Suprapubic skin (tissue), 4 donors: Measurements from ENCODE around the gene MALRD1. TPM values are rescaled to one million over a fixed set of nuclear protein-coding genes. Genes with fewer than 3 reads are reported as not detected.

Source experiments
- DNase-seq, 2 donors: peaks; one replicate each; pipeline ENCODE4 v3.0.0-alpha.2; 2019; ENCODE audit warnings: low spot score in 2 of 2
- H3K27ac ChIP-seq: fragments of 200-600 bp; sonication (generic); one replicate; pipeline ENCODE4 v1.5.1; 2019
- H3K27me3 ChIP-seq: fragments of 200-600 bp; sonication (generic); one replicate; pipeline ENCODE4 v1.5.1; 2019
- H3K36me3 ChIP-seq: fragments of 200-600 bp; sonication (generic); one replicate; pipeline ENCODE4 v1.5.1; 2019
- H3K4me1 ChIP-seq: fragments of 200-600 bp; sonication (generic); one replicate; pipeline ENCODE4 v1.5.1; 2019
- H3K4me3 ChIP-seq: fragments of 200-600 bp; sonication (generic); one replicate; pipeline ENCODE4 v1.5.1; 2019; ENCODE audit warnings: mild to moderate bottlenecking
- H3K9me3 ChIP-seq: fragments of 200-600 bp; sonication (generic); one replicate; pipeline ENCODE4 v1.5.1; 2019
- EP300 ChIP-seq: sonication (generic); formaldehyde crosslinking; IDR thresholded peaks from one replicate; pipeline ENCODE4 v1.6.1; 2017; ENCODE audit warnings: antibody characterized with exemption
- POLR2A ChIP-seq, 2 donors: fragments of 450-650 bp; IDR thresholded peaks; one replicate each; pipeline ENCODE4 v1.6.1; 2017; ENCODE audit warnings: antibody characterized with exemption in 2 of 2, mild to moderate bottlenecking in 2 of 2, moderate library complexity in 2 of 2
- POLR2AphosphoS5 ChIP-seq, 3 donors: sonication (generic); formaldehyde crosslinking; IDR thresholded peaks; one replicate each; pipeline ENCODE4 v1.6.1; 2017; ENCODE audit warnings: antibody characterized with exemption in 3 of 3
- WGBS: methylation state at CpG from one replicate; pipeline ENCODE4 v1.1.5; 2018; 5-methylcytosine and 5-hydroxymethylcytosine counted together
- total RNA-seq, 4 donors: library from RNA; depleted of rRNA; stranded (reverse); fragments of >200 nt; gene quantifications; one replicate each; pipeline ENCODE4 v1.1.0, GENCODE V29; 2016
- TF ChIP-seq, protein P1 (sequence below), 2 donors: fragments of 200-600 bp in 1 of 2; fragments of 450-650 bp in 1 of 2; sonication (generic) in 1 of 2; IDR thresholded peaks; one replicate each; pipeline ENCODE4 v1.5.1; 2016 to 2019; ENCODE audit warnings: antibody characterized with exemption in 2 of 2, mild to moderate bottlenecking in 1 of 2, moderate library complexity in 1 of 2

MALRD1 gene
- total RNA-seq, 4 donors from 2014 or later = 0.23 to 0.80 (median 0.31) TPM; not detected in 1

DNA sequence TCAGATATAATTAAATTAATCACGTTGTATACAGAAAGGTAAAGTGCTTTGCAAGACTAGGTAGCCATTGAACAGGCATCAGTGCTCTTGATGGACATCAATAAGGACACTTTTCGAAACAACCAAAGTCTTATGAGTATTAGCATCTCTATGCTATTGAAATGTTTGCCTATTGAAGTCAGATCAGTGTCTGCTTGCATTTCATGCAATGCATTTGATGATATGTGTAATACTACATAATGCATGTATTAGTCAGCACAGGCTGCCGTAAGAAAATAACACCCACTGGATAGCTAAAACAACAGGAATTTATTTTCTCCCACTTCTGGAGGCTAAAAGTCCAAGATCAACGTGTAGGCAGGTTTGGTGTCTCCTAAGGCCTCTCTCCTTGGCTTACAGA is 558.4 kb downstream of the MALRD1 start:
- no peaks in the 10 kb centered on the region for H3K4me1 ChIP-seq
- H3K4me3 ChIP-seq = no peak overlapping the region
- no peak for TF ChIP-seq POLR2A (IDR thresholded peaks at IDR 0.05)
- TF ChIP-seq, protein P1, sequence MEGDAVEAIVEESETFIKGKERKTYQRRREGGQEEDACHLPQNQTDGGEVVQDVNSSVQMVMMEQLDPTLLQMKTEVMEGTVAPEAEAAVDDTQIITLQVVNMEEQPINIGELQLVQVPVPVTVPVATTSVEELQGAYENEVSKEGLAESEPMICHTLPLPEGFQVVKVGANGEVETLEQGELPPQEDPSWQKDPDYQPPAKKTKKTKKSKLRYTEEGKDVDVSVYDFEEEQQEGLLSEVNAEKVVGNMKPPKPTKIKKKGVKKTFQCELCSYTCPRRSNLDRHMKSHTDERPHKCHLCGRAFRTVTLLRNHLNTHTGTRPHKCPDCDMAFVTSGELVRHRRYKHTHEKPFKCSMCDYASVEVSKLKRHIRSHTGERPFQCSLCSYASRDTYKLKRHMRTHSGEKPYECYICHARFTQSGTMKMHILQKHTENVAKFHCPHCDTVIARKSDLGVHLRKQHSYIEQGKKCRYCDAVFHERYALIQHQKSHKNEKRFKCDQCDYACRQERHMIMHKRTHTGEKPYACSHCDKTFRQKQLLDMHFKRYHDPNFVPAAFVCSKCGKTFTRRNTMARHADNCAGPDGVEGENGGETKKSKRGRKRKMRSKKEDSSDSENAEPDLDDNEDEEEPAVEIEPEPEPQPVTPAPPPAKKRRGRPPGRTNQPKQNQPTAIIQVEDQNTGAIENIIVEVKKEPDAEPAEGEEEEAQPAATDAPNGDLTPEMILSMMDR (IDR thresholded peaks at IDR 0.05) = no peak
- no peak for TF ChIP-seq POLR2AphosphoS5 (IDR thresholded peaks at IDR 0.05)
- TF ChIP-seq EP300 = no peak
- H3K36me3 ChIP-seq = no peaks in the 10 kb centered on the region
- H3K27me3 ChIP-seq = no peaks in the 10 kb centered on the region
- no peak for DNase-seq
- 90% methylated on average over 4 of the region's 4 CpGs for WGBS
- H3K27ac ChIP-seq = no peak overlapping the region
- no peaks in the 10 kb centered on the region for H3K9me3 ChIP-seq

DNA sequence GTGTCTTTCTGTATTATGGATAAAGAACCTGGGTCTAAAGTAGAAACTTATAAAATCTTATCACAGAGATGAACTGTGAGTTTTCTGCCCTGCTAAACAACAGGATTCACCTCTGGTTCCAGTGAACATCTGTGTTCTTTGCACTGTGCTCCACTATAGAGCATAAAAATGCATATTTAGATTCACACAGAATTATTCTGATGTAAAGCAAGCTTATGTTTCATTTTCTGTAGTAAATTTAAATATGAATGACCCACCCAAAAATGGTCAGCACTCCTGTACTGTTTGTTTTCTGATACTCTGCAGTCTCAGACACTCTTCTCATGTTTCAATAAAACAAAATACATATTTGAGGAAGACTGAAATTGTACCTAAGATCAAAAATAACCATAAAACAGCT is 563.2 kb downstream of the MALRD1 start:
- no peak overlapping the region for H3K27ac ChIP-seq
- no peak for DNase-seq
- H3K27me3 ChIP-seq = no peaks in the 10 kb centered on the region
- TF ChIP-seq, protein P1 (IDR thresholded peaks at IDR 0.05) = no peak
- TF ChIP-seq EP300 (no peak), POLR2AphosphoS5 (IDR thresholded peaks at IDR 0.05) (no peak), POLR2A (IDR thresholded peaks at IDR 0.05) (no peak)
- H3K4me1 ChIP-seq = no peaks in the 10 kb centered on the region
- H3K4me3 ChIP-seq = no peak overlapping the region
- no peaks in the 10 kb centered on the region for H3K36me3 ChIP-seq
- no peaks in the 10 kb centered on the region for H3K9me3 ChIP-seq

DNA sequence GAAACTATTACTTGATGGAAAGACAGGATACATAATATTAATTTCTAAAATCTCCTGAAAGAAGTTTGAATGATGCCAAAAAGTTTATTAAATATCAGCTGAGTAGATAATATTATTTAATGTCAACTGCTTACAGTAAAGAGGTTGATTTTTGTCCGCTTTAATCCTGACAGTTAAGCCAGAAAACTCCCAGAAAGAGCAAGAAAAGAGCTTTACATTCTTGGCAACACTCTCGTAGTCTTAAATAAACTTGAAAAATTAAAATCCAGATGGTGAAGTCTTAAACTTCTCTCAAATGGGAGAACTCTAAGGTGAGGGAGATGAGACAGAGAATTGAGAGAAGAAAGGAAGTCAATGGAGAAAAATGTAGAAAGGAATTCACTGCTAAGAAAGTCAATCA is 568.4 kb downstream of the MALRD1 start:
- H3K27ac ChIP-seq = no peak overlapping the region
- H3K27me3 ChIP-seq = no peaks in the 10 kb centered on the region
- no peaks in the 10 kb centered on the region for H3K36me3 ChIP-seq
- no peak for TF ChIP-seq POLR2AphosphoS5 (IDR thresholded peaks at IDR 0.05)
- TF ChIP-seq, protein P1 (IDR thresholded peaks at IDR 0.05) = no peak
- no peak for TF ChIP-seq POLR2A (IDR thresholded peaks at IDR 0.05)
- TF ChIP-seq EP300 = no peak
- H3K9me3 ChIP-seq = no peaks in the 10 kb centered on the region
- no peak for DNase-seq
- H3K4me3 ChIP-seq = no peak overlapping the region
- no peaks in the 10 kb centered on the region for H3K4me1 ChIP-seq
- WGBS = 73% methylated on average over 2 of the region's 2 CpGs

DNA sequence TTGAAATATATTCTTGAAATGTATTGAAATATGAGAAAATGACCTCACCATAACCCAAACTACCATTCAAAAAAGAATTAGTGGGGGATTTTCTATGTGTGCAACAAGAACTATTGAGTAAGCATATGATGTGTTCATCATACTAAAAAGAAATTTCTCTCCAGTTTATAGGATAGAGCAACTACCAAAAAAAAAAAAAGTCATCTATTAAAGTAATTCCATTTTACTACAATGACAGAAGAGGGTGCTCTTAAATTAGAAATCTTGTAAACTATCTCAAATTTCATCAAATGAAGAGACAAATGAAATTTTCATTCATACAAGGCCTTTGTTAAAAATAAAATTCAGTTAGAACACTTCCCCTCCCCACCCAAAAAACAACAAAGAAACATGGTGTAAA is 572.2 kb downstream of the MALRD1 start:
- Histone ChIP-seq H3K36me3 (no peaks in the 10 kb centered on the region), H3K4me1 (no peaks in the 10 kb centered on the region), H3K27me3 (no peaks in the 10 kb centered on the region), H3K27ac (no peak overlapping the region), H3K9me3 (no peaks in the 10 kb centered on the region), H3K4me3 (no peak overlapping the region)
- TF ChIP-seq EP300 (no peak), POLR2A (IDR thresholded peaks at IDR 0.05) (no peak), POLR2AphosphoS5 (IDR thresholded peaks at IDR 0.05) (no peak)
- TF ChIP-seq, protein P1 (IDR thresholded peaks at IDR 0.05) = no peak
- DNase-seq = no peak

DNA sequence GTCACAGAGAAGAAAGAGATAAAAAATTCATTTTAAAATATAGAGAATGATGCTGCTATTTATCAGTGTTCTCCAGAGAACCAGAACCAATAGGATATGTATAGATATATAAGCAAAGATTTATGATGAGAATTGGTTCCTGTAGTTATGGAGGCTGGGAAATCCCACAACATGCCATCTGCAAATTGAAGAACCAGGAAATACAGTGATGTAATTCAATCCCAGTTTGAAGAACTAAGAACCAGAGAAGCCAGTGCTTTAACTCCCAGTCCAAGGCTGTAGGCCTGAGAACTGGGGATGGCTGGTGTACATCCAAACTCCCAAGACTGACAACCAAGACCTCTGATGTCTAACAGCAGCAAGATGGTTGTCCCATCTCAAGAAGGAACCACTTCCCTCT is 574.7 kb downstream of the MALRD1 start:
- no peaks in the 10 kb centered on the region for H3K4me1 ChIP-seq
- H3K27me3 ChIP-seq = no peaks in the 10 kb centered on the region
- no peak overlapping the region for H3K27ac ChIP-seq
- H3K36me3 ChIP-seq = no peaks in the 10 kb centered on the region
- no peaks in the 10 kb centered on the region for H3K9me3 ChIP-seq
- no peak for DNase-seq
- TF ChIP-seq, protein P1 (IDR thresholded peaks at IDR 0.05) = no peak
- TF ChIP-seq POLR2AphosphoS5 (IDR thresholded peaks at IDR 0.05) = no peak
- TF ChIP-seq EP300 = no peak
- no peak overlapping the region for H3K4me3 ChIP-seq
